Panc1 (cell line): Measurements from ENCODE around the gene NME5. TPM values are rescaled to one million over a fixed set of nuclear protein-coding genes. Genes with fewer than 3 reads are reported as not detected.

Experiments
- ATAC-seq: fragments of 200-7000 bp; cut with Tn5 transposase; 2 replicates; pipeline ENCODE4 v1.9.1; 2020; ENCODE audit warnings: mild to moderate bottlenecking, moderate library complexity
- BruUV-seq: library from RNA; stranded (reverse); fragments of 400-500 nt; replicated peaks from 2 replicates; lab custom pipeline; 2021; lab: Mats Ljungman, UMichigan
- CTCF ChIA-PET: fragments of 300-600 bp; sonication (Branson Sonifier 250); formaldehyde crosslinking; loops from one replicate; lab custom pipeline; 2022; ENCODE audit warnings: antibody characterized with exemption; lab: Charles Lee
- POLR2A ChIA-PET: fragments of 300-600 bp; sonication (Branson Sonifier 250); formaldehyde crosslinking; loops from one replicate; lab custom pipeline; 2022; ENCODE audit warnings: antibody characterized with exemption; lab: Charles Lee
- DNase-seq: peaks from one replicate; pipeline ENCODE4 v3.0.0-alpha.2; 2010; ENCODE audit warnings: low read depth, low spot score
- H3K27ac ChIP-seq: 2 replicates; pipeline ENCODE4 v1.5.1; 2011; ENCODE audit warnings: mild to moderate bottlenecking, low read length, inconsistent platforms
- H3K27me3 ChIP-seq: fragments of 200-500 bp; sonication (Bioruptor generic); 2 replicates; pipeline ENCODE4 v1.6.0; 2014; ENCODE audit warnings: low read length, inconsistent platforms; ENCODE audit not compliant: control insufficient read depth, insufficient read depth
- H3K36me3 ChIP-seq: fragments of 200-500 bp; sonication (Bioruptor generic); 2 replicates; pipeline ENCODE4 v1.5.1; 2014; ENCODE audit warnings: inconsistent platforms, mild to moderate bottlenecking, low read length, moderate library complexity; ENCODE audit not compliant: control insufficient read depth, insufficient read depth
- H3K4me1 ChIP-seq: 2 replicates; pipeline ENCODE4 v1.5.1; 2011; ENCODE audit warnings: inconsistent platforms, mild to moderate bottlenecking, low read length, moderate library complexity; ENCODE audit not compliant: control insufficient read depth, insufficient read depth
- H3K4me3 ChIP-seq, 2 experiments: 2 replicates each; pipeline ENCODE4 v1.5.1; 2011 to 2012; ENCODE audit warnings: low read depth in 2 of 2, low read length in 2 of 2, mild to moderate bottlenecking in 2 of 2, inconsistent platforms in 1 of 2, moderate library complexity in 1 of 2
- H3K9me3 ChIP-seq: fragments of 200-500 bp; sonication (Bioruptor generic); 2 replicates; pipeline ENCODE4 v1.5.1; 2014; ENCODE audit warnings: low read depth, mild to moderate bottlenecking, inconsistent platforms, low read length, moderate library complexity; ENCODE audit not compliant: control insufficient read depth, insufficient read depth
- CTCF ChIP-seq: fragments of 450-650 bp; IDR thresholded peaks from 2 replicates; pipeline ENCODE4 v1.5.1; 2017; ENCODE audit warnings: mild to moderate bottlenecking
- POLR2AphosphoS5 ChIP-seq: IDR thresholded peaks from 2 replicates; pipeline ENCODE4 v1.6.1; 2012; ENCODE audit warnings: mild to moderate bottlenecking, low read depth, low read length, moderate library complexity
- REST ChIP-seq, 2 experiments: IDR thresholded peaks; 2 replicates each; pipeline ENCODE4 v1.6.1; 2011 to 2012; ENCODE audit warnings: low read depth in 2 of 2, control low read depth in 1 of 2, low read length in 1 of 2, mild to moderate bottlenecking in 1 of 2, moderate library complexity in 1 of 2; ENCODE audit not compliant: insufficient read depth in 1 of 2
- SIN3A ChIP-seq: IDR thresholded peaks from 2 replicates; pipeline ENCODE4 v1.6.1; 2012; ENCODE audit warnings: low read depth, mild to moderate bottlenecking, low read length, moderate library complexity, borderline replicate concordance; ENCODE audit not compliant: insufficient read depth
- TCF7L2 ChIP-seq: IDR thresholded peaks from 2 replicates; pipeline ENCODE4 v1.6.1; 2011; ENCODE audit warnings: mild to moderate bottlenecking, low read depth, low read length, inconsistent platforms
- in situ Hi-C: cut with HindIII; loops from 2 replicates; pipeline ENCODE4 v1.10.0; 2016; ENCODE audit warnings: low sequenced_read_pairs, low pct_unique_long_range_greater_than_20kb
- intact Hi-C: fragments of 100-400 bp; cut with micrococcal nuclease; formaldehyde crosslinking; loops from one replicate; pipeline ENCODE4 v1.10.0; 2022; ENCODE audit not compliant: unreplicated experiment
- total RNA-seq: library from RNA; stranded (reverse); gene quantifications from one replicate; pipeline ENCODE4 v1.2.1, GENCODE V29; 2021; ENCODE audit not compliant: unreplicated experiment

The NME5 gene
- total RNA-seq, 1 experiment from 2014 or later = 1.7 TPM

- no peak for ATAC-seq
- Histone ChIP-seq H3K9me3 (no peaks in the 10 kb centered on the region), H3K4me1 (no peaks in the 10 kb centered on the region), H3K4me3 (no peak overlapping the region), H3K27me3 (no peaks in the 10 kb centered on the region), H3K36me3 (peaks cover 75% of the 10 kb centered on the region), H3K27ac (no peak overlapping the region)
- in situ Hi-C loops = no loop called here
- CTCF ChIA-PET = interaction anchor here (1.0 kb wide), 1 partner anchor 30 kb away, joined by 3 read pairs; no protein-coding TSS in a partner anchor
- no TSS peak for BruUV-seq
- intact Hi-C loops = no loop called here
- no peak for DNase-seq
- POLR2A ChIA-PET = no interaction called here
- TF ChIP-seq SIN3A = no peak
- TF ChIP-seq TCF7L2 = no peak
- no peak for TF ChIP-seq REST (IDR thresholded peaks at IDR 0.05; ENCODE audit: insufficient read depth in 1 of 2, low read depth in 2 of 2, low read length in 1 of 2)
- TF ChIP-seq POLR2AphosphoS5 = no peak
- no peak for TF ChIP-seq CTCF
Measured at GRCh38 chr5:138163721-138164120, 24.5 kb upstream of the NME5 start.

- Histone ChIP-seq H3K4me3 (no peak overlapping the region), H3K4me1 (no peaks in the 10 kb centered on the region), H3K36me3 (peaks cover 47% of the 10 kb centered on the region), H3K27me3 (no peaks in the 10 kb centered on the region), H3K27ac (no peak overlapping the region), H3K9me3 (no peaks in the 10 kb centered on the region)
- POLR2A ChIA-PET = no interaction called here
- intact Hi-C loops = no loop called here
- DNase-seq (no peak), ATAC-seq (no peak)
- CTCF ChIA-PET = no interaction called here
- no TSS peak for BruUV-seq
- TF ChIP-seq POLR2AphosphoS5 (no peak), SIN3A (no peak), REST (IDR thresholded peaks at IDR 0.05; ENCODE audit: insufficient read depth in 1 of 2, low read depth in 2 of 2, low read length in 1 of 2) (no peak), TCF7L2 (no peak), CTCF (no peak)
- in situ Hi-C loops = no loop called here
Measured at GRCh38 chr5:138160706-138161105, 21.5 kb upstream of the NME5 start.
